A549 treated with RU486 at 1 μM for 4 hours (cell line): ENCODE data around the gene OASL. TPM values are rescaled to one million over a fixed set of nuclear protein-coding genes. Genes with fewer than 3 reads are reported as not detected.

Experiments
- total RNA-seq: library from RNA; stranded (reverse); fragments of 200-300 nt; extraction: Qiagen RNA extraction; gene quantifications from 5 replicates; pipeline ENCODE4 v1.2.3, GENCODE V29; 2022; ENCODE audit warnings: low read depth

OASL gene
- total RNA-seq = 4.8 to 7.3 TPM (median 6.1 TPM) in 5 replicates

GRCh38 chr12:121038861-121039668 lies at the start of gene OASL:
Gene OASL, minus strand, starts transcription at chr12:121039246. Its CDS starts 275 bp downstream, at chr12:121038971.

GRCh38 chr12:121015825-121016766 lies 22.9 kb downstream of the OASL start, which contains the start of gene C12orf43:
Gene C12orf43, minus strand, starts transcription at chr12:121016487. Its CDS starts 13 bp downstream, at chr12:121016474.

GRCh38 chr12:120978296-120979219 lies 60.5 kb downstream of the OASL start, which contains the start of gene HNF1A:
Gene HNF1A, plus strand, starts transcription at chr12:120978543. Its CDS starts 226 bp downstream, at chr12:120978769.

Other genes with a start within 250 kb of the OASL start
- 34.8 to 53.5 TPM (median 48.4 TPM) in 5 replicates for gene SPPL3, start 134.9 kb downstream of the OASL start, total RNA-seq
- 3.7 to 7.0 TPM (median 6.1 TPM) in 5 replicates for gene HNF1A, start 60.7 kb downstream of the OASL start, total RNA-seq
- 24.7 to 27.0 TPM (median 25.1 TPM) in 5 replicates for gene C12orf43, start 22.8 kb downstream of the OASL start, total RNA-seq
- not detected in 5 replicates for gene P2RX7, start 93.6 kb upstream of the OASL start, total RNA-seq
- 17.1 to 24.6 TPM (median 20.8 TPM) in 5 replicates for gene P2RX4, start 170.9 kb upstream of the OASL start, total RNA-seq